Astrocyte (in vitro differentiated cells and primary cell): Measurements from ENCODE around the gene RAB40C. TPM values are rescaled to one million over a fixed set of nuclear protein-coding genes. Genes with fewer than 3 reads are reported as not detected.
A peak's percentile ranks its signal among the peaks of the same experiment; 100 is the strongest.

Experiments used
- DNase-seq: peaks from one replicate; pipeline ENCODE4 v3.0.0-alpha.2; 2010; ENCODE audit warnings: low read depth
- FAIRE-seq: peaks from 2 replicates; lab custom pipeline; 2011; peaks lifted over from hg19 to GRCh38; lab: Jason Lieb, UNC
- H2AFZ ChIP-seq: 2 replicates; pipeline ENCODE4 v1.6.0; 2012; ENCODE audit warnings: low read depth, low read length, inconsistent platforms
- H3K27ac ChIP-seq: 2 replicates; pipeline ENCODE4 v1.5.1; 2011; ENCODE audit warnings: low read depth, low read length, inconsistent platforms
- H3K27me3 ChIP-seq: 2 replicates; pipeline ENCODE4 v1.6.0; 2011; ENCODE audit warnings: low read length, inconsistent platforms; ENCODE audit not compliant: insufficient read depth
- H3K36me3 ChIP-seq: 2 replicates; pipeline ENCODE4 v1.5.1; 2011; ENCODE audit warnings: low read length, inconsistent platforms; ENCODE audit not compliant: insufficient read depth
- H3K4me1 ChIP-seq: 2 replicates; pipeline ENCODE4 v1.5.1; 2011; ENCODE audit warnings: low read length, inconsistent platforms; ENCODE audit not compliant: insufficient read depth
- H3K4me2 ChIP-seq: 2 replicates; pipeline ENCODE4 v1.6.0; 2012; ENCODE audit warnings: low read length, inconsistent platforms
- H3K4me3 ChIP-seq: 2 replicates; pipeline ENCODE4 v1.5.1; 2011; ENCODE audit warnings: low read depth, mild to moderate bottlenecking, low read length, inconsistent platforms; ENCODE audit not compliant: insufficient read depth
- H3K79me2 ChIP-seq: 2 replicates; pipeline ENCODE4 v1.6.0; 2012; ENCODE audit warnings: mild to moderate bottlenecking, low read length, inconsistent platforms; ENCODE audit not compliant: insufficient read depth
- H3K9ac ChIP-seq: 2 replicates; pipeline ENCODE4 v1.6.0; 2012; ENCODE audit warnings: mild to moderate bottlenecking, low read length, inconsistent platforms
- H3K9me3 ChIP-seq: 2 replicates; pipeline ENCODE4 v1.5.1; 2012; ENCODE audit warnings: low read depth, mild to moderate bottlenecking, low read length, inconsistent platforms; ENCODE audit not compliant: insufficient read depth
- H4K20me1 ChIP-seq: 2 replicates; pipeline ENCODE4 v1.6.0; 2012; ENCODE audit warnings: low read length, inconsistent platforms; ENCODE audit not compliant: insufficient read depth
- H3K27ac Mint-ChIP-seq: one replicate; pipeline ENCODE4 v1.8.0; 2021; ENCODE audit warnings: mild to moderate bottlenecking, mixed read lengths; ENCODE audit not compliant: unreplicated experiment
- H3K27me3 Mint-ChIP-seq: one replicate; pipeline ENCODE4 v1.8.0; 2021; ENCODE audit warnings: low read depth, mixed read lengths; ENCODE audit not compliant: unreplicated experiment
- H3K36me3 Mint-ChIP-seq: one replicate; pipeline ENCODE4 v1.8.0; 2021; ENCODE audit warnings: low read depth, mixed read lengths; ENCODE audit not compliant: unreplicated experiment
- H3K4me1 Mint-ChIP-seq: one replicate; pipeline ENCODE4 v1.8.0; 2021; ENCODE audit warnings: low read depth, mixed read lengths; ENCODE audit not compliant: unreplicated experiment
- H3K4me3 Mint-ChIP-seq: one replicate; pipeline ENCODE4 v1.8.0; 2021; ENCODE audit warnings: mild to moderate bottlenecking, moderate library complexity, mixed read lengths; ENCODE audit not compliant: unreplicated experiment
- H3K9me3 Mint-ChIP-seq: one replicate; pipeline ENCODE4 v1.8.0; 2021; ENCODE audit warnings: mild to moderate bottlenecking, mixed read lengths; ENCODE audit not compliant: unreplicated experiment
- EZH2 ChIP-seq: IDR thresholded peaks from 2 replicates; pipeline ENCODE4 v1.6.1; 2012; ENCODE audit warnings: mild to moderate bottlenecking, low read length, inconsistent platforms; ENCODE audit not compliant: insufficient read depth
- total RNA-seq: library from RNA; stranded (reverse); gene quantifications from 2 replicates; pipeline ENCODE4 v1.2.1, GENCODE V29; 2021
- TF ChIP-seq, protein P1 (sequence below): IDR thresholded peaks from 2 replicates; pipeline ENCODE4 v1.5.1; 2011; ENCODE audit warnings: low read depth, mild to moderate bottlenecking, inconsistent platforms, low read length, moderate library complexity; ENCODE audit not compliant: insufficient read depth

Gene RAB40C
- total RNA-seq, 1 donor from 2014 or later = 13.0 TPM

DNA sequence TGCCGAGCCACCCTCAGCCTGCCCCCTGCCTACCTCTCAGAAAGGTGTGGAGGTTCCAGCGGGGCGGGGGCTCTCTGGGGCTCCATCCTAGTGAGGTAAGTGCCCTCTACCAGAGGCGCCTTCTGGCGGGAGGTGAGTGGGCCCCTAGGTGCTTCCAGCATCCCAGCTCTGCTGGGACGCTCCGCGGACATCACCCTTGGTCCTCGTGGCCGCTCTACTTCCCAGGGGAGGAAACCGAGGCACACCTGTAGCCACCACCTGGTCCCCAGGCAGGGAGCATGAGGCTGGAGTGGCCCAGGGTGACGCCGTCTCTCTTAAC, 53.1 kb downstream of the RAB40C start:
- Histone ChIP-seq H3K9ac (no peak overlapping the region), H3K27me3 (no peaks in the 10 kb centered on the region), H3K27ac (no peak overlapping the region), H3K36me3 (no peaks in the 10 kb centered on the region), H3K79me2 (peaks cover 3% of the 10 kb centered on the region), H3K4me2 (peak overlapping the region; percentile 86), H3K4me3 (no peak overlapping the region), H2AFZ (no peak overlapping the region), H3K9me3 (no peaks in the 10 kb centered on the region), H3K4me1 (peaks cover 5% of the 10 kb centered on the region), H4K20me1 (no peaks in the 10 kb centered on the region)
- no peak for TF ChIP-seq EZH2
- TF ChIP-seq, protein P1, sequence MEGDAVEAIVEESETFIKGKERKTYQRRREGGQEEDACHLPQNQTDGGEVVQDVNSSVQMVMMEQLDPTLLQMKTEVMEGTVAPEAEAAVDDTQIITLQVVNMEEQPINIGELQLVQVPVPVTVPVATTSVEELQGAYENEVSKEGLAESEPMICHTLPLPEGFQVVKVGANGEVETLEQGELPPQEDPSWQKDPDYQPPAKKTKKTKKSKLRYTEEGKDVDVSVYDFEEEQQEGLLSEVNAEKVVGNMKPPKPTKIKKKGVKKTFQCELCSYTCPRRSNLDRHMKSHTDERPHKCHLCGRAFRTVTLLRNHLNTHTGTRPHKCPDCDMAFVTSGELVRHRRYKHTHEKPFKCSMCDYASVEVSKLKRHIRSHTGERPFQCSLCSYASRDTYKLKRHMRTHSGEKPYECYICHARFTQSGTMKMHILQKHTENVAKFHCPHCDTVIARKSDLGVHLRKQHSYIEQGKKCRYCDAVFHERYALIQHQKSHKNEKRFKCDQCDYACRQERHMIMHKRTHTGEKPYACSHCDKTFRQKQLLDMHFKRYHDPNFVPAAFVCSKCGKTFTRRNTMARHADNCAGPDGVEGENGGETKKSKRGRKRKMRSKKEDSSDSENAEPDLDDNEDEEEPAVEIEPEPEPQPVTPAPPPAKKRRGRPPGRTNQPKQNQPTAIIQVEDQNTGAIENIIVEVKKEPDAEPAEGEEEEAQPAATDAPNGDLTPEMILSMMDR = no peak
- DNase-seq (no peak), FAIRE-seq (no peak)
- Mint-ChIP-seq H3K9me3 (no peaks in the 10 kb centered on the region), H3K27me3 (no peaks in the 10 kb centered on the region), H3K4me3 (peak overlapping the region; percentile 76), H3K27ac (no peak overlapping the region), H3K36me3 (no peaks in the 10 kb centered on the region), H3K4me1 (no peaks in the 10 kb centered on the region)

DNA sequence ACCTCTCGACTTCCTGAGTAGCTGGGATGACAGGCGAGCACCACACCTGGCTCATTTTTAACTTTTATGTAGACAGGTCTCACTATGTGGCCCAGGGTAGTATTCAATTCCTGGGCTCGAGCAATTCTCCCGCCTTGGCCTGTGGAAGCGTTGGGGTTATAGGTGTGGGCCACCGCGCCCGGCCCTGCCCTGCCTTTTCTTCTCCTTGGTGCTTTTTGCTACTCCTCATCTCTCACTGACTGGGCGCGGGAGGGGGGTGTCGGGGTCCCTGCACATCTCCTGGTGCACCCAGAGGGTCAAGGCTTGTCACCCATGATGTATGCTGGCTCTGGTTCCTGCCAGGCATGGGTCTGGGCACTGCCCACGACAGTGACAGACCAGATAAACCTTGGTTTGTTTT, 54.7 kb downstream of the RAB40C start:
- H3K27ac Mint-ChIP-seq = no peak overlapping the region
- Histone ChIP-seq H3K4me2 (no peak overlapping the region), H2AFZ (no peak overlapping the region), H4K20me1 (no peaks in the 10 kb centered on the region), H3K4me1 (peaks cover 14% of the 10 kb centered on the region), H3K27me3 (no peaks in the 10 kb centered on the region), H3K9ac (no peak overlapping the region), H3K9me3 (no peaks in the 10 kb centered on the region), H3K4me3 (no peak overlapping the region), H3K27ac (no peak overlapping the region), H3K79me2 (peaks cover 8% of the 10 kb centered on the region), H3K36me3 (no peaks in the 10 kb centered on the region)
- H3K9me3 Mint-ChIP-seq = no peaks in the 10 kb centered on the region
- no peak for FAIRE-seq
- no peaks in the 10 kb centered on the region for H3K4me1 Mint-ChIP-seq
- peak overlapping the region; percentile 57 for H3K4me3 Mint-ChIP-seq
- no peaks in the 10 kb centered on the region for H3K27me3 Mint-ChIP-seq
- no peak for TF ChIP-seq EZH2
- TF ChIP-seq, protein P1 = no peak
- no peak for DNase-seq
- no peaks in the 10 kb centered on the region for H3K36me3 Mint-ChIP-seq

DNA sequence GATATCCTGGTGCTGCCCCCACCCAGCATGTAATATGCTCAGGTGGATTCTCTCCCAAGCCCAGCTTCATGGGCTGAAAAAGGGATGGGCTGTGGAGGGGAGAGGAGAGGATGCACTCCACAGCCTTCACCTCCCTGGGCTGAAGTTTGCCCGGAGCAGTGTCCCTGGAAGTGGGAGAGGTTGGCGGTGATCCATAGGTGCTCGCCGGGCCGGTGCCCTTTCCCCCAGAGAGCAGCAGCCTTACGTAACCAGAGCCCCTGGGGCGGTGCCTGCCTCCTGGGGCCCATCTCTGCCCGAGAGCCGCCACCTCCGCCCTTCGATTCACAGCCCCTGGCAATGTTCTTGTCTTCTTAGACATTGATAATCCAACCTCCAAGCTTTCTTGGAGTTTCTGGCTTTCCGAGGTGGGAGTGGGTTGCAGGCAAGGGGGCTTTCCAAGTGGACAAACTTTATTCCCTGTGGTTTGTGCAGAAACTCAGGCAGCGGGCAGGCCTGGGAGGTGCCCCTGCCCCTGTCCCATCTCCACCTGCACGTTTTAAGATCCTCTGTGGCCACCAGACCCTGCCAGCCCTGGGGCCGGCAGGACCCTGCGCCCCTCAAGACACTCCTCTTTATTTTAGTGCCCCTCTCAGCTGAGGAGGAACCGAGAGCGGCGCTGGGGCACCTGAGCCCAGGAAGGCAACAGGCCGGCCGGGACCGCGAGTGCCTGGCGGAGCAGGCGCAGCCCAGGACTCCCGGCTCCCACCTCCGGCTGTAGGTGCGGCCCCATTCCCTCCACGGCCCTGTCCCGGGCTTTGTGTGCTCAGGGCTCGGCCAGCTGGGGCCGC, 56.2 kb downstream of the RAB40C start:
- no peak for FAIRE-seq
- Histone ChIP-seq H2AFZ (no peak overlapping the region), H3K4me2 (no peak overlapping the region), H3K4me3 (no peak overlapping the region), H3K9me3 (no peaks in the 10 kb centered on the region), H3K36me3 (no peaks in the 10 kb centered on the region), H3K27ac (no peak overlapping the region), H4K20me1 (no peaks in the 10 kb centered on the region), H3K79me2 (peaks cover 16% of the 10 kb centered on the region), H3K4me1 (peaks cover 17% of the 10 kb centered on the region), H3K9ac (no peak overlapping the region), H3K27me3 (no peaks in the 10 kb centered on the region)
- no peak overlapping the region for H3K4me3 Mint-ChIP-seq
- H3K27ac Mint-ChIP-seq = no peak overlapping the region
- no peaks in the 10 kb centered on the region for H3K36me3 Mint-ChIP-seq
- H3K27me3 Mint-ChIP-seq = no peaks in the 10 kb centered on the region
- DNase-seq = no peak
- no peaks in the 10 kb centered on the region for H3K9me3 Mint-ChIP-seq
- no peaks in the 10 kb centered on the region for H3K4me1 Mint-ChIP-seq
- no peak for TF ChIP-seq EZH2
- TF ChIP-seq, protein P1 = no peak
